RWPE2 (cell line): ENCODE results near the gene CMKLR1.

ENCODE experiments used
- ATAC-seq: fragments of 200-7000 bp; cut with Tn5 transposase; 3 replicates; pipeline ENCODE4 v1.9.1; 2021; ENCODE audit warnings: low read depth
- DNase-seq: peaks from one replicate; pipeline ENCODE4 v3.0.0-alpha.2; 2020; ENCODE audit warnings: low spot score
- H3K27ac ChIP-seq: fragments of 450-650 bp; 2 replicates; pipeline ENCODE4 v1.5.1; 2017; ENCODE audit warnings: mild to moderate bottlenecking; ENCODE audit not compliant: poor library complexity, severe bottlenecking
- H3K27me3 ChIP-seq: fragments of 250-450 bp; sonication (Bioruptor Pico); 2 replicates; pipeline ENCODE4 v1.5.1; 2021; ENCODE audit warnings: mild to moderate bottlenecking, moderate library complexity; ENCODE audit not compliant: insufficient read depth, poor library complexity, severe bottlenecking
- H3K36me3 ChIP-seq: fragments of 250-450 bp; sonication (Bioruptor Pico); 2 replicates; pipeline ENCODE4 v1.5.1; 2020; ENCODE audit warnings: low read depth, mild to moderate bottlenecking, moderate library complexity
- H3K4me1 ChIP-seq: fragments of 250-450 bp; sonication (Bioruptor Pico); 2 replicates; pipeline ENCODE4 v1.5.1; 2021; ENCODE audit warnings: mild to moderate bottlenecking, moderate library complexity; ENCODE audit not compliant: insufficient read depth, poor library complexity, severe bottlenecking
- H3K4me3 ChIP-seq: fragments of 250-450 bp; sonication (Bioruptor Pico); 2 replicates; pipeline ENCODE4 v1.5.1; 2021; ENCODE audit warnings: mild to moderate bottlenecking, moderate library complexity; ENCODE audit not compliant: severe bottlenecking
- H3K9me3 ChIP-seq: fragments of 250-450 bp; sonication (Bioruptor Pico); 2 replicates; pipeline ENCODE4 v1.5.1; 2021; ENCODE audit warnings: mild to moderate bottlenecking, moderate library complexity; ENCODE audit not compliant: severe bottlenecking
- CTCF ChIP-seq: fragments of 450-650 bp; IDR thresholded peaks from one replicate; pipeline ENCODE4 v1.5.1; 2017; ENCODE audit warnings: mild to moderate bottlenecking, moderate library complexity; ENCODE audit not compliant: poor library complexity, severe bottlenecking

The CMKLR1 gene

GRCh38 chr12:108360057-108360456 is 20.9 kb upstream of the CMKLR1 start:
- H3K36me3 ChIP-seq = no peaks in the 10 kb centered on the region
- DNase-seq (no peak), ATAC-seq (no peak)
- no peaks in the 10 kb centered on the region for H3K9me3 ChIP-seq
- no peaks in the 10 kb centered on the region for H3K27me3 ChIP-seq
- H3K4me1 ChIP-seq = no peaks in the 10 kb centered on the region
- H3K4me3 ChIP-seq = no peak overlapping the region
- H3K27ac ChIP-seq = no peak overlapping the region
- TF ChIP-seq CTCF = no peak

GRCh38 chr12:108358580-108358965 is 19.5 kb upstream of the CMKLR1 start:
- H3K36me3 ChIP-seq = no peaks in the 10 kb centered on the region
- no peaks in the 10 kb centered on the region for H3K9me3 ChIP-seq
- no peak for ATAC-seq
- H3K27ac ChIP-seq = no peak overlapping the region
- TF ChIP-seq CTCF = no peak
- no peak overlapping the region for H3K4me3 ChIP-seq
- no peak for DNase-seq
- no peaks in the 10 kb centered on the region for H3K27me3 ChIP-seq
- H3K4me1 ChIP-seq = no peaks in the 10 kb centered on the region

- Histone ChIP-seq H3K4me1 (no peaks in the 10 kb centered on the region), H3K9me3 (no peaks in the 10 kb centered on the region), H3K27ac (no peak overlapping the region), H3K36me3 (no peaks in the 10 kb centered on the region), H3K27me3 (no peaks in the 10 kb centered on the region), H3K4me3 (no peak overlapping the region)
- ATAC-seq (no peak), DNase-seq (no peak)
- TF ChIP-seq CTCF = no peak
These were observed 18.9 kb upstream of the CMKLR1 start for GRCh38 chr12:108357834-108358579.

GRCh38 chr12:108356835-108357806 is 18.0 kb upstream of the CMKLR1 start:
- TF ChIP-seq CTCF = no peak

More at GRCh38 chr12:108356835-108357806, 18.0 kb upstream of the CMKLR1 start:
- Histone ChIP-seq H3K9me3 (no peaks in the 10 kb centered on the region), H3K4me1 (no peaks in the 10 kb centered on the region), H3K36me3 (no peaks in the 10 kb centered on the region), H3K27ac (no peak overlapping the region), H3K27me3 (no peaks in the 10 kb centered on the region), H3K4me3 (no peak overlapping the region)
- DNase-seq (no peak), ATAC-seq (no peak)
